ENCODE data around the gene ANXA8. TPM values are rescaled to one million over a fixed set of nuclear protein-coding genes. Genes with fewer than 3 reads are reported as not detected.

The ANXA8 gene
- total RNA-seq, 4 donors from 2014 or later: 1.1 TPM; not detected in 3

DNA sequence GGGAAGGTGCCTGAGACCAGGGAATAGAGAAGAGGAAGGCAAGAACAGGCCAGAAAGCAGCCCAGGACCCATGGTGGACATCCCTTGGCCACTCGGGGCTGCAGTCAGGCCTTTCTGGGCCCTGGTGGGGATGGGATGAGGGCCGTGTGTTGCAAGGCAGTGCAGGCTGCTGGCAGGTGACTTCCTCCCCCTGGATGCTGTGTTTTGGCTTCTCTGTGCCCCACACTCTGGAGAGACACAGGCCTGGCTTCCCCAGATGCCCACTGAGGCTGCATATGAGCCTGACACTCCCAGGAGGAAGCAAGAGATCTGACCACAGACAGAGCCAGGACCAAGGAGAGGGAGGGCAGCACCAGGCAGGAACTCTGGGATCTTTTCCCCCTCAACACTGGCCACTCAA is 39.9 kb downstream of the ANXA8 start:
- no peak for TF ChIP-seq CTCF (IDR thresholded peaks at IDR 0.05; ENCODE audit: low read depth)

DNA sequence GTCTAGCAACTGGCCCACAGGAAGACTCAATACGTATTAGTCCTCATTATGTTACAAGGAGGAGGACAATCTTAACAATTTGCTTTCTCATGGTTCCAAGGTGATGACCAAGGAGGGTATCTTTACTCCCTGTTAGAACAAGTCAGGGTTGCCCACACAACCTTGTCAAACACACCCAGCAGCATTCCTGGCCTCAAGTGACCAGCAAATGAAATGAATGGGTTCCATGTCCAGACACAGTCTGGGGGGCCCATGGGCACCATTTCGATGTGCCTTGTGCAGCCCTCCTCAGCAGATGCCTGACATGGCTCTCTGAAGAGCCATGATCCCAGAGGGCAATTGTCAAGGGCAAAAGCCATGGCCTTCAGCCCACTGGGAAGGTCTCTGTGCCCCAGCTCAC is 40.8 kb downstream of the ANXA8 start:
- no peak for TF ChIP-seq CTCF (IDR thresholded peaks at IDR 0.05; ENCODE audit: low read depth)

- no peak for TF ChIP-seq CTCF (IDR thresholded peaks at IDR 0.05; ENCODE audit: low read depth)
Observed at GRCh38 chr10:47442351-47442750, 41.6 kb downstream of the ANXA8 start.

DNA sequence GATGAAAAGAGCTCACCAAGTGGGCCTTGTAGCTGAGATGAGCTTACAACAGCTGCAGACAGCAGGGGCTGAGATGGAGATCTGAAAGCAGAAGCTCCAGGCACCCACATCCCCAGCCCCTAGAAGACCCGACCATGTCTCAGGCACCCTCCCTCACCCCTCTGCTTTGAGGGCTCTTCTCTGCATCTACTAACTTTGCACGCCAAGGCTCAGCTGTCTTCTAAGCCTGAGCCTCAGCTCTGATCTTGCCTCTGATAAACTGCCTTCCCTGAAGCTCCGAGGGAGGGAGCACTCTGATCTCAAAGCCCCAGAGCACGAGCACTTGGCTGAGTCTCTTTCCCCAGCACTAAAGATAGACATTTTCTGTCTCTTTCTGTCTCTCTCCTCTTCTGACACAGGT is 42.0 kb downstream of the ANXA8 start:
- TF ChIP-seq CTCF (IDR thresholded peaks at IDR 0.05; ENCODE audit: low read depth): no peak

DNA sequence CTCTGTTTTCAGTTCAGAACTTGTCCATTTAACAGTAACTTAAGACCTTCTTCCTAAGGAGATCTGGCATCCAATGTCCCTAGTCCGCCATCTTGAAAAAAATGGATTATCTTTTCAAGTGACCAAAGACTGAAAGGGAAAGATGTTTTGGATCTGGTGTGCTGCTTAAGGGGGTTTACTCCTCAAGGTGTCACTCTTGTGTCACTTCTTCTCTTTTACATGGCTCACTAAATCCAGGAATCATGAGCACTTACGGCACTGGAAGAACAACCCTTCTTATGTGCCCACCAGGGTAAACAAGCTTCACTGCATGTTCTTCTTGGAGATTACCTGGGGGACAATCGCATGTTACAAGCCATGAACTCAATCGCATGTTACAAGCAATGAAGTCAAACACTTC is 43.7 kb downstream of the ANXA8 start:
- no peak for TF ChIP-seq CTCF (IDR thresholded peaks at IDR 0.05; ENCODE audit: low read depth)

- no peak for TF ChIP-seq CTCF (IDR thresholded peaks at IDR 0.05; ENCODE audit: low read depth)
Observed at GRCh38 chr10:47438857-47439474, 44.9 kb downstream of the ANXA8 start.

DNA sequence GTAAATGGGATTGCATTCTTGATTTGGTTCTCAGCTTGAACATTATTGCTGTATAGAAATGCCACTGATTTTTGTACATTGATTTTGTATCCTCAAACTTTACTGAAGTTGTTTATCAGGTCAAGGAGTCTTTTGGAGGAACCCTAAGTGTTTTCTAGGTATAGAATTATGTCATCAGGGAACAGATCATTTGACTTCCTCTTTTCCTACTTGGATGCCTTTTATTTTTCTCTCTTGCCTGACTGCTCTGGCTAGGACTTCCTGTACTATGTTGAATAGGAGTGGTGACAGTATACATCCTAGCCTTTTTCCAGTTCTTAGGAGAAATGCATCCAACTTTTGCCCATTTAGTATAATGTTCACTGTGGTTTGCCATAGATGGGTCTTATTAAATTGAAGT is 48.8 kb downstream of the ANXA8 start:
- TF ChIP-seq CTCF (IDR thresholded peaks at IDR 0.05; ENCODE audit: low read depth): no peak
